Measurements from ENCODE around the gene MYEOV.

DNA sequence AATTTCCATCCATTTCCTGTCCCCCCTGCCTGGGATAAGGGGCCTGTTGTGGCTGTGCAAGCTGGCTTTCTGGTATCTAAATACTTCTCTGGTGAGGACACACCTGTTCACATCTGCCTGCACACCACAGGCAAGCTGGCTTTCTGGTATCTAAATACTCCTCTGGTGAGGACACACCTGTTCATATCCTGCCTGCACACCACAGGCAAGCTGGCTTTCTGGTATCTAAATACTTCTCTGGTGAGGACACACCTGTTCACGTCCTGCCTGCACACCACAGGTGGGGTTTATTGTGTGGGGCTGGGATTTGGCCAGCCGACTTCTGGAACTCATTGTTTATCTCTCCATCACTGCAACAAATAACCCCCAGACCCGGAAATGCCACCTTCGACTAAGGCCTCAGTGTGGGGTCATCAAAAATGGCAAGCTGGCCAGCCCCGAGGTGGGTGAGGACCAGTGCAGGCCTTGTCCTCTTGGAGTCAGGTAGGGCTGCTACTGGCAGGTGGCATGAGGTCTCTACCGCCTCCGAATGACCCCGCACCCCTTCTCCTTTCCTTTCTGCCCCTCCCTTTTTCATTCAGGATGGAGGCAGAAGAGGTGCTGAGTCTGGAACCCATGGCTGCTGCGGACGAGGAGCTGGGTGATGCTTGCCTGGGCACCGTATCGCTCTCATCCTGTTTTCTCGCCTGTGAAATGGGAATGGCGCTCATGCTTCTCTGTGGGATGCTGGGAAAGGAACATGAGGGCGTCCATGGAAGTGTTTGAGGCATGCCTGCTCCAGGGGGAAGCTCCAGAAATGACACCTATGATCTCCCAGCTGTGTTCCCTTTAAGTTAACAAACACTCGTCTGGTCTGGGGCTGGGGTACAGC lies 43.5 kb upstream of the MYEOV start:
- TF ChIP-seq EZH2 (IDR thresholded peaks at IDR 0.05; ENCODE audit: low read length): no peak
- TF ChIP-seq, protein P1, sequence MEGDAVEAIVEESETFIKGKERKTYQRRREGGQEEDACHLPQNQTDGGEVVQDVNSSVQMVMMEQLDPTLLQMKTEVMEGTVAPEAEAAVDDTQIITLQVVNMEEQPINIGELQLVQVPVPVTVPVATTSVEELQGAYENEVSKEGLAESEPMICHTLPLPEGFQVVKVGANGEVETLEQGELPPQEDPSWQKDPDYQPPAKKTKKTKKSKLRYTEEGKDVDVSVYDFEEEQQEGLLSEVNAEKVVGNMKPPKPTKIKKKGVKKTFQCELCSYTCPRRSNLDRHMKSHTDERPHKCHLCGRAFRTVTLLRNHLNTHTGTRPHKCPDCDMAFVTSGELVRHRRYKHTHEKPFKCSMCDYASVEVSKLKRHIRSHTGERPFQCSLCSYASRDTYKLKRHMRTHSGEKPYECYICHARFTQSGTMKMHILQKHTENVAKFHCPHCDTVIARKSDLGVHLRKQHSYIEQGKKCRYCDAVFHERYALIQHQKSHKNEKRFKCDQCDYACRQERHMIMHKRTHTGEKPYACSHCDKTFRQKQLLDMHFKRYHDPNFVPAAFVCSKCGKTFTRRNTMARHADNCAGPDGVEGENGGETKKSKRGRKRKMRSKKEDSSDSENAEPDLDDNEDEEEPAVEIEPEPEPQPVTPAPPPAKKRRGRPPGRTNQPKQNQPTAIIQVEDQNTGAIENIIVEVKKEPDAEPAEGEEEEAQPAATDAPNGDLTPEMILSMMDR (optimal IDR thresholded peaks at IDR 0.05 in 1 of 3, IDR thresholded peaks at IDR 0.05 in 1 of 3, conservative IDR thresholded peaks at IDR 0.05 in 1 of 3; ENCODE audit: extremely low read depth in 1 of 3, insufficient read depth in 2 of 3, low read length in 3 of 3): no peak

Measured in keratinocyte (primary cell).